HUES6 (cell line): ENCODE data around the gene PHETA1.

Experiments used
- H3K27ac ChIP-seq: 2 replicates; pipeline ENCODE4 v1.7.0; 2013; ENCODE audit warnings: low read depth, mild to moderate bottlenecking, low read length, inconsistent platforms
- H3K27me3 ChIP-seq: 2 replicates; pipeline ENCODE4 v1.6.1; 2013; ENCODE audit warnings: low read length; ENCODE audit not compliant: control insufficient read depth, insufficient read depth
- H3K36me3 ChIP-seq: 2 replicates; pipeline ENCODE4 v1.6.1; 2013; ENCODE audit warnings: low read length; ENCODE audit not compliant: control insufficient read depth, insufficient read depth
- H3K4me1 ChIP-seq: 2 replicates; pipeline ENCODE4 v1.6.1; 2013; ENCODE audit warnings: low read length; ENCODE audit not compliant: control insufficient read depth, insufficient read depth
- H3K4me3 ChIP-seq: 2 replicates; pipeline ENCODE4 v1.5.1; 2013; ENCODE audit warnings: low read depth, low read length
- H3K9ac ChIP-seq: one replicate; pipeline ENCODE4 v1.6.1; 2013; ENCODE audit warnings: mild to moderate bottlenecking, low read length
- H3K9me3 ChIP-seq: 2 replicates; pipeline ENCODE4 v1.6.1; 2013; ENCODE audit warnings: low read depth, low read length; ENCODE audit not compliant: control insufficient read depth, insufficient read depth

PHETA1 gene, protein sequence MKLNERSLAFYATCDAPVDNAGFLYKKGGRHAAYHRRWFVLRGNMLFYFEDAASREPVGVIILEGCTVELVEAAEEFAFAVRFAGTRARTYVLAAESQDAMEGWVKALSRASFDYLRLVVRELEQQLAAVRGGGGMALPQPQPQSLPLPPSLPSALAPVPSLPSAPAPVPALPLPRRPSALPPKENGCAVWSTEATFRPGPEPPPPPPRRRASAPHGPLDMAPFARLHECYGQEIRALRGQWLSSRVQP

DNA sequence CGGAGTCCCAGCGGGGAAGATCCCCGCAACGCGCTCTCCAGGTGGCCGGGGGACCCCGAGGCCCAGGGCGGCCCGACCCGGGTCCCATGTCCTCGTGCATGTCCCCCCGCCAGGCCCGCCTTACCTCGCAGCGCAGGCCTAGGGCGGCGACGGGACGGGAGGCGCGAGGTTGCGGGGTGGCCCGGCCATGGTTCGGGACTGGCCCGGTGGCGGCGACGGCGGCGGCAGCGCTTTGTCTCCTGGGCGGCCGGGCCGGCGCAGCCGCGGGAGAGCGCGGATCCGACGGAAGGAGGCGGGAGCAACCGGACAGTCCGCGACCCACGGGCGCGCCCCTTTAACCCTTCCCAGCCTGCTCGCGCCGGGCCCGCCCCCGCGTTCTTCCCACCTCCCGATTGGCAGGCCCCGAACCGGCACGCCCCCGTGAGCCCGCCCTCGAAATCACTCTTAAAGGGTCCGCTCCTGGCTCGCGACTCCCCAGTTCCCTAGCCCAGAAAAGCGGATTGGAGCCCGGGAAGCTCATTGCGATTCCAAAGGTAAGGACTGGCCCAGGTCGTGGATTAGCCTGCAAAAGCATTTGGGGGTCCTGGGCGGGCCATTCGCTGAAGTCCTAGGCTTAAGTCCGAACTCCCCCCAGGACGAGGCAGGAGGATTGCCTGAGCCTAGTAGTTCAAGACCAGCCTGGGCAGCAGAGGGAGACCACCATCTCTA lies at the start of gene PHETA1:
Gene PHETA1, minus strand, starts transcription at position 308 of the 708 bp plus-strand sequence. CDS start 5,668 bp downstream, outside the sequence.
- no peak within 1 kb of the TSS for H3K27ac ChIP-seq
- H3K4me3 ChIP-seq: peak within 1 kb of the TSS; percentile 79
- peaks cover 6% of the 10 kb centered on the region; the same call in 1 of the 2 replicates for H3K36me3 ChIP-seq
- H3K9me3 ChIP-seq: no peaks in the 10 kb centered on the region; the same call in 1 of the 2 replicates
- peaks cover 11% of the 10 kb centered on the region; the same call in 1 of the 2 replicates for H3K27me3 ChIP-seq
- peaks cover 6% of the 10 kb centered on the region; the same call in 1 of the 2 replicates for H3K4me1 ChIP-seq
- H3K9ac ChIP-seq: peak within 1 kb of the TSS; percentile 73

DNA sequence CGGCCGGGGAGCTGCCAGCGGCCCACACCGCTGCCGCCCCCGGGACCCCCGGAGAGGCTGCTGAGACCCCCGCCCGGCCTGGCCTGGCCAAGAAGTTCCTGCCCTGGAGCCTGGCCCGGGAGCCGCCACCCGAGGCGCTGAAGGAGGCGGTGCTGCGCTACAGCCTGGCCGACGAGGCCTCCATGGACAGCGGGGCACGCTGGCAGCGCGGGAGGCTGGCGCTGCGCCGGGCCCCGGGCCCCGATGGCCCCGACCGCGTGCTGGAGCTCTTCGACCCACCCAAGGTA lies 49.6 kb upstream of the PHETA1 start:
- Histone ChIP-seq H3K27ac (no peak overlapping the region), H3K4me1 (peaks cover 17% of the 10 kb centered on the region), H3K36me3 (peaks cover 30% of the 10 kb centered on the region), H3K9me3 (no peaks in the 10 kb centered on the region), H3K4me3 (no peak overlapping the region), H3K9ac (no peak overlapping the region), H3K27me3 (no peaks in the 10 kb centered on the region)

DNA sequence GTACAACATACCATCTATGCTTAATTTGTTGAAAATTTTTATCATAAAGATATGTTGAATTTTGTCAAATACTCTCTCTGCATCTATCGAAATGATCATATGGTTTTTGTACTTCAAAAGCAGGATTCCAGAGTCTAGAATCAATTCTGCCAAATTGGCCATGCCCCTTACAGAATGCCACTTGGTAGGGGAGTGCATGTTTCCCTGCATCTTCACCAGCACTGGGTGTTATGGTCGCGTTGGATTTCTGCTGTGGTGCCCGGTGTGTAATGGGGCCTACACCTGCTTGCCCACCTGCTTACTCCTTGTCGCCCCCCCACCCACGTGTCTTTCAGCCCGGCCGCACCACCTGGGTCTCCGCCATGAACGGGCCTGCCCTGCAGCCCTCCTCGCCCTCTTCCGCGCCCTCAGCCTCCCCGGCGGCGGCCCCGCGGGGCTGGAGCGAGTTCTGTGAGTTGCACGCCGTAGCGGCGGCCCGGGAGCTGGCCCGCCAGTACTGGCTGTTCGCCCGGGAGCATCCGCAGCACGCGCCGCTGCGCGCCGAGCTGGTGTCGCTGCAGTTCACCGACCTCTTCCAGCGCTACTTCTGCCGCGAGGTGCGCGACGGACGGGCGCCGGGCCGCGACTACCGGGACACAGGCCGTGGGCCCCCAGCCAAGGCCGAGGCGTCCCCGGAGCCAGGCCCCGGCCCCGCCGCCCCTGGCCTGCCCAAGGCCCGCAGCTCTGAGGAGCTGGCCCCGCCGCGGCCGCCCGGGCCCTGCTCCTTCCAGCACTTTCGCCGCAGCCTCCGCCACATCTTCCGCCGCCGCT lies 49.1 kb upstream of the PHETA1 start:
- H3K27me3 ChIP-seq: no peaks in the 10 kb centered on the region
- no peak overlapping the region for H3K27ac ChIP-seq
- H3K4me3 ChIP-seq: no peak overlapping the region
- H3K36me3 ChIP-seq: peaks cover 30% of the 10 kb centered on the region
- H3K4me1 ChIP-seq: peaks cover 23% of the 10 kb centered on the region
- no peak overlapping the region for H3K9ac ChIP-seq
- no peaks in the 10 kb centered on the region for H3K9me3 ChIP-seq

DNA sequence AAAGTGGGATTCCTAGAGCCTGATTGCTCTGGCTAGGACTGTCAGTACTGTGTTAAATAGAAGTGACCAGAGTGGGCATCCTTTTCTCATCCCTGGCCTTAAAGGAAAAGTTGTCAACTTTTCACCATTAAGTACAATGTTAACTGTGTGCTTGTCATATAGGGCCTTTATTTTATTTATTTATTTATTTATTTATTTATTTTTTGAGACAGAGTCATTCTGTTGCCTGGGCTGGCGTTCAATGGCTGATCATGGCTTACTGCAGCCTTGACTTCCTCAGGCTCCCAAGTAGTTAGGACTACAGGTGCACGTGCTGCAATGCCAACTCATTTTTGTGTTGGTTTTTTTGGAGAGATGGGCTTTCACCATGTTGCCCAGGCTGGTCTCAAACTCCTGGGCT lies 48.4 kb upstream of the PHETA1 start:
- H3K4me3 ChIP-seq: no peak overlapping the region
- H3K36me3 ChIP-seq: peaks cover 30% of the 10 kb centered on the region
- no peaks in the 10 kb centered on the region for H3K27me3 ChIP-seq
- no peak overlapping the region for H3K9ac ChIP-seq
- no peaks in the 10 kb centered on the region for H3K9me3 ChIP-seq
- H3K4me1 ChIP-seq: peaks cover 30% of the 10 kb centered on the region
- no peak overlapping the region for H3K27ac ChIP-seq

DNA sequence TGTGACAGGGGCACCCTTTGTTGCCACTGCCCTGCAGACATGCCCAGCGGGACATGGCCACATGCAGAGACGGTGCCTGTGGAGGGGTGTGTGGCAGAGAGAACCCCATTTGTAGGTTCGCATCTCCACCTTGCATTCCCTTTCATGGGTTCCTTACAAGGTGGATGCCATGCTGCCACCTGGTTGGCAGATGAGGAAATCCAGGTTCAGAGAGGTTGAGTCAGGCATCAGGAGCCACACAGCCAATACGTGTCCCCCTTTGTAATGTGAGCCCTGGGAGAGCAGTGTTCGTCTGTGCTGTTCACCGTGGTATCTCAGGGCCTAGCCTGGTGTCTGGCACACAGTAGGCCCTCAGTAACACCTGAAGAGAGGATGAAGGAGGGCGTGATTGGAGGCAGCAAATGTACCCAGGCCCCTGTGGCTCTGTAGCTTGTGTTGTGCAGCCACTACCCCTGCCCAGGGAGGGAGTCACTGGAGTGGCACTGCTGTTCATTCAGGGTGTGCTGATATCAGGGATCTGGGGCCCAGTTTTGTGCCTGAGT lies 45.9 kb upstream of the PHETA1 start:
- H3K9me3 ChIP-seq: no peaks in the 10 kb centered on the region
- H3K9ac ChIP-seq: no peak overlapping the region
- peaks cover 17% of the 10 kb centered on the region for H3K36me3 ChIP-seq
- peaks cover 47% of the 10 kb centered on the region for H3K4me1 ChIP-seq
- no peak overlapping the region for H3K4me3 ChIP-seq
- H3K27ac ChIP-seq: no peak overlapping the region
- H3K27me3 ChIP-seq: no peaks in the 10 kb centered on the region

DNA sequence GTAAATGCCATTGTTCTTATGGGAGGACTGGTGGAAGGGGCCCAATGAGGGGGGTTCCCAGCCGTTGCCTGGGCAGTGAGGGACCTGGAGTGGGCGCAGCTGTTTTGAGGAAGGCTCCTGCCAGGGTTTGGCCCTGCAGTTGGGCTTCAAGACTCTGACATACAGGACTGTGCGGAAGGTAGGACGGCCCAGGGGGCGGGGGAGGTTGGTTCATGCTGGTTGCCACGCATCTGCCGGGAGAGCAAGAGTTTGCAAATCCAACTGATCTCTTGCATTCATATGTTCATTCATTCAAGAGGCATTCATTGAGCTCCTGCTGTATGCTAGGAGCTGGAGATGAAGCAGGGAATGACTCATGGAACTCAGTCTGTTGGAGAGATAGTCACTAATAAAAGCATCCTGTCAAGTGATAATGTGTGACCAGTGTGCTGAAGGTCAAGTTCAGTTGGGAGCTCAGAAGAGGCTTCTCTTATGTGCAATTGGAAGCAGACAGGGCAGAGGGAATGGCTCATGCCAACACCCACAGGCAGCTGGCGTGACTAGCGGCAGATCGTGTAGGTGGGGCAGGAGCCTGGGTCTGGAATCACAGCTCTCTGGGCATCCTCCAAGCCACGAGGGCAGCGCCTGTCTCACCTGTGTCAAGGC lies 44.7 kb upstream of the PHETA1 start:
- Histone ChIP-seq H3K36me3 (peaks cover 6% of the 10 kb centered on the region), H3K4me1 (peaks cover 60% of the 10 kb centered on the region), H3K9me3 (no peaks in the 10 kb centered on the region), H3K27me3 (no peaks in the 10 kb centered on the region), H3K9ac (peak overlapping the region; percentile 38), H3K27ac (no peak overlapping the region; the same call in 1 of the 2 replicates), H3K4me3 (no peak overlapping the region)

DNA sequence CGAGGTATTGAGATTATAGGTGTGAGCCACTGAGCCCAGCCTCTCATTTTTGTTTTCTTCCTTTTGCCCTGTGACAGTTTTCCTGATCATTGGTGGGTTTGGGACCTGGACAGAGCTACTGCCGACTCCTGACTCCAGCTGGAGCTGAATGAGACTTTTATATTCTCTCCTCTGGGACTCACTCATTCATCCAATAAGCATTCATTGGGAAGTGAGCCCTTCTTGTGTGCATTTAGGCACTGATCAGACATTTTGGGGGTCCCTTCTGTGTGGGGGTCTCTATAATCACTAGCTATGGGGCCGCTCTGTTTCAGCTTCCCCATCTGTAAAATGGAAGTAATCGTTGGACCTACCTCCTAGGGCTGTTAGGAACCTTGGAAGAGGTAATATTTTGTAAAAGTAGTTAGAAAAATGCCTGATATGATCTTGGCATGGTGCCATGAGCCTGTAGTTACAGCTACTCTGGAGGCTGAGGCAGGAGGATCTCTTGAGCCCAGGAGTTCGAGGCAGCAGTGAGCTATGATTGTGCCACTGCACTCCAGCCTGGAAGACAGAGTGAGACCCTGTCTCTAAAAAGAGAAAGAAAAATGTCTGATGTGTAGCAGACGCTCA lies 44.0 kb upstream of the PHETA1 start:
- no peak overlapping the region for H3K4me3 ChIP-seq
- H3K36me3 ChIP-seq: peaks cover 5% of the 10 kb centered on the region; the same call in 1 of the 2 replicates
- no peaks in the 10 kb centered on the region for H3K9me3 ChIP-seq
- peak overlapping the region; percentile 58 for H3K9ac ChIP-seq
- H3K27me3 ChIP-seq: no peaks in the 10 kb centered on the region
- H3K27ac ChIP-seq: peak overlapping the region; percentile 85; the same call in 1 of the 2 replicates
- peaks cover 65% of the 10 kb centered on the region for H3K4me1 ChIP-seq

DNA sequence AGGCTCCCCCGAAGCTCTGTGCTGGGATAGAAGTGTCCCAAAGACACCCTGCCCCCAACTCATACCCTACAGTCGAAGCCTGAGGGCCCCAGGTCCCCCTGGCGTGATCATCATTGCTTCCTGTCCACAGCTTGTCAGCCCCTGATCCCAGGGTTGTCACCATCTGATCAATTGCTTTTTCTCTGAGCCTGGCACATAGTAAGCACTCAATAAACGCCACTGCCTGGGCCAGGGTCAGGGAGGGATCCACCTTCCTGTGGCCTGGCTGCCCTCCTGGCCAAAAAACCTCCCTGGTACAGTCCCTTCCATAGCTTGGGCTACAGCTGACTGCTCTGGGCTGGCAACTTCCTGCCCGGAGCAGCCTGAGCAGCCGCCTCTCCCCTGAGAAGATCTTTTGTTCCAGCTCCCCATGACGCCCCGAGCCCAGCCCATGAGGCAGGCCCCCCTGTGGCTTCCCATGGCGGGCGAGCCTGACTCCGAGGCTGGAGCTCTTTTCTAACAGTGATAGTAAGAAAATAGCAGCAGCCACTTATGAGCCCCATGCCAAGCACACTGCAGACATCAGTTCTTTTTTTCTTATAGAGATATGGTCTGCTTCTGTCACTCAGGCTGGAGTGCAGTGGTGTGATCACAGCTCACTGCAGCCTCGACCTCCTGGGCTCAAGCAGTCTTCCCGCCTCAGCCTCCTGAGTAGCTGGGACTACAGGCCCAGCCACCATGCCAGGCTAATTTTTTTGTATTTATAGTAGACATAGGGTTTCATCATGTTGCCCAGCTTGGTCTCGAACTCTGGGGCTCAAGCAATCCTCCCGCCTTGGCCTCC lies 43.3 kb upstream of the PHETA1 start:
- peak overlapping the region; percentile 11; the same call in 1 of the 2 replicates for H3K4me3 ChIP-seq
- H3K9me3 ChIP-seq: no peaks in the 10 kb centered on the region
- H3K27me3 ChIP-seq: no peaks in the 10 kb centered on the region
- H3K9ac ChIP-seq: peak overlapping the region; percentile 58
- H3K36me3 ChIP-seq: peaks cover 3% of the 10 kb centered on the region; the same call in 1 of the 2 replicates
- H3K4me1 ChIP-seq: peaks cover 72% of the 10 kb centered on the region
- H3K27ac ChIP-seq: peak overlapping the region; percentile 85

DNA sequence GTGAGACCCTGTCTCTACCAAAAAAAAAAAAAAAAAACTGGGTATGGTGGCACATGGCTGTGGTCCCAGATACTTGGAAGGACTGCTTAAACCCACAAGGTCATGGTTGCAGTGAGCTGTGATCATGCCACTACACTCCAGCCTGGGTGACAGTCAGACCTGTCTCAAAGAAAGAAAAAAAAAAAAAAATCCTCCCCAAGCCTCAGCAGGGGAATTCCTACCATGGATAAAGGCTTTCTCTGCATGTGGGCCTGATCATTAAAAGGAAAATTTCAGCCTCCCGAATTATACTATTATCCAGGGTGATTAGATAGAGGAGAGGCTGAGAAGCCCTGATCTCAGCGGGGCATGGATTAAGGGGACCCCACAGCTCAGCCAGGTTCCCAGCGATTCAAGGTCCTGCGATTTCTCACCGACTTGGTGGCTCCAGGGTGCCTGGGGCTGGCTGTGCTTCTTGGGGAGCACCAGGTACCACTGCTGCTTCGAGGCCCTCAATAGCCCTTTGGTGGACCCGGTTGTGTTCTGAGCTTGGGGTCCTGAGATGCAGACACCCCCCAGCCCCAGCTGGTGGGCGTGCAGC lies 42.4 kb upstream of the PHETA1 start:
- H3K9me3 ChIP-seq: no peaks in the 10 kb centered on the region
- peak overlapping the region; percentile 58 for H3K9ac ChIP-seq
- H3K36me3 ChIP-seq: peaks cover 2% of the 10 kb centered on the region; the same call in 1 of the 2 replicates
- no peak overlapping the region; the same call in 1 of the 2 replicates for H3K4me3 ChIP-seq
- peak overlapping the region; percentile 85 for H3K27ac ChIP-seq
- H3K27me3 ChIP-seq: no peaks in the 10 kb centered on the region
- peaks cover 75% of the 10 kb centered on the region for H3K4me1 ChIP-seq
